Measurements from ENCODE around the gene ANKMY1. TPM values are rescaled to one million over a fixed set of nuclear protein-coding genes. Genes with fewer than 3 reads are reported as not detected.

ANKMY1 gene
- total RNA-seq, 2 donors from 2014 or later: 12.3 to 18.1 TPM

DNA sequence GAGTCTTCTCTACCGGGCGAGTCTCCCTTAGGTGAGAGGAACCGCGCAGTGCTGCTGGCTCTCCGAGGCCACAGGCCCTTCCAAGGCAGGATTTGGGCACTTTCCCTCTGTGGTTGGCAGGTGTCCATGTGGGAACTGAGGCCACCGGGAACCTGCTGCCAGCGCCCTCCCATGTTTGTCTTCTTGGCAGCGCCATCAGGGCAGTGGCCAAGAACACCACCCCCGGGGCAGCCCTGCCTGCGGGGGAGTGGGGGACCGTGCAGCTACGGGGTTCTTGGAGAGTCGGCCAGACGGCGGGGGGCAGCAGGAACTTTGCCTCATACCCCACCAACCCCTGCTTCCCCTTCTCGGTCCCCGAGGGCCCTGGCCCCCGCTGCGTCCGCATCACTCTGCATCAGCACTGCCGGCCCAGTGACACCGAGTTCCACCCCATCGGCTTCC, 38.7 kb upstream of the ANKMY1 start:
- H3K27ac ChIP-seq: no peak overlapping the region

DNA sequence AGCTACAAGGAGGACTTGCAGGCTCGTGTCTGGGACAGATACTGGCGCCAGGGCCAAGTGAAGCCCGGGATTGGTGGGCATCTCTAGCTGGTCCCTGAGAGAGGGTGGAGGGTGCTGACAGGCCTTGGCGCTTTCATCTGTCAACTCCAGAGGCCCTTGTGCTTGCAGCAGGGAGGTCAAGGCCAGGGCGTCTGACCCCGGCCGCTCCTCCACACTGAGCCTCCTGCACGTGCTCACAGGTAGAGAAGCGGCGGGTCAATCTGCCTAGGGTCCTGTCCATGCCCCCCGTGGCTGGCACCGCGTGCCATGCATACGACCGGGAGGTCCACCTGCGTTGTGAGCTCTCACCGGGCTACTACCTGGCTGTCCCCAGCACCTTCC, 38.3 kb upstream of the ANKMY1 start:
- Histone ChIP-seq H3K36me3 (peaks cover 6% of the 10 kb centered on the region), H3K9me3 (no peaks in the 10 kb centered on the region), H3K27ac (no peak overlapping the region), H3K9ac (ENCODE audit: low read depth in 2 of 2, low read length in 2 of 2) (no peak overlapping the region), H3K27me3 (no peaks in the 10 kb centered on the region), H3K4me3 (no peak overlapping the region), H3K4me1 (no peaks in the 10 kb centered on the region)
- intact Hi-C loops (cut with DNase I): no loop called here
- TF ChIP-seq, protein P1, sequence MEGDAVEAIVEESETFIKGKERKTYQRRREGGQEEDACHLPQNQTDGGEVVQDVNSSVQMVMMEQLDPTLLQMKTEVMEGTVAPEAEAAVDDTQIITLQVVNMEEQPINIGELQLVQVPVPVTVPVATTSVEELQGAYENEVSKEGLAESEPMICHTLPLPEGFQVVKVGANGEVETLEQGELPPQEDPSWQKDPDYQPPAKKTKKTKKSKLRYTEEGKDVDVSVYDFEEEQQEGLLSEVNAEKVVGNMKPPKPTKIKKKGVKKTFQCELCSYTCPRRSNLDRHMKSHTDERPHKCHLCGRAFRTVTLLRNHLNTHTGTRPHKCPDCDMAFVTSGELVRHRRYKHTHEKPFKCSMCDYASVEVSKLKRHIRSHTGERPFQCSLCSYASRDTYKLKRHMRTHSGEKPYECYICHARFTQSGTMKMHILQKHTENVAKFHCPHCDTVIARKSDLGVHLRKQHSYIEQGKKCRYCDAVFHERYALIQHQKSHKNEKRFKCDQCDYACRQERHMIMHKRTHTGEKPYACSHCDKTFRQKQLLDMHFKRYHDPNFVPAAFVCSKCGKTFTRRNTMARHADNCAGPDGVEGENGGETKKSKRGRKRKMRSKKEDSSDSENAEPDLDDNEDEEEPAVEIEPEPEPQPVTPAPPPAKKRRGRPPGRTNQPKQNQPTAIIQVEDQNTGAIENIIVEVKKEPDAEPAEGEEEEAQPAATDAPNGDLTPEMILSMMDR (IDR thresholded peaks at IDR 0.05): no peak
- DNase-seq: no peak

More for the DNA sequence above, 38.7 kb upstream of the ANKMY1 start:
- intact Hi-C loops (cut with DNase I): no loop called here
- DNase-seq: no peak
- H3K4me3 ChIP-seq: no peak overlapping the region
- no peaks in the 10 kb centered on the region for H3K9me3 ChIP-seq
- TF ChIP-seq, protein P1 (IDR thresholded peaks at IDR 0.05): no peak
- no peaks in the 10 kb centered on the region for H3K27me3 ChIP-seq
- peaks cover 6% of the 10 kb centered on the region for H3K36me3 ChIP-seq
- H3K9ac ChIP-seq (ENCODE audit: low read depth in 2 of 2, low read length in 2 of 2): no peak overlapping the region
- no peaks in the 10 kb centered on the region for H3K4me1 ChIP-seq

DNA sequence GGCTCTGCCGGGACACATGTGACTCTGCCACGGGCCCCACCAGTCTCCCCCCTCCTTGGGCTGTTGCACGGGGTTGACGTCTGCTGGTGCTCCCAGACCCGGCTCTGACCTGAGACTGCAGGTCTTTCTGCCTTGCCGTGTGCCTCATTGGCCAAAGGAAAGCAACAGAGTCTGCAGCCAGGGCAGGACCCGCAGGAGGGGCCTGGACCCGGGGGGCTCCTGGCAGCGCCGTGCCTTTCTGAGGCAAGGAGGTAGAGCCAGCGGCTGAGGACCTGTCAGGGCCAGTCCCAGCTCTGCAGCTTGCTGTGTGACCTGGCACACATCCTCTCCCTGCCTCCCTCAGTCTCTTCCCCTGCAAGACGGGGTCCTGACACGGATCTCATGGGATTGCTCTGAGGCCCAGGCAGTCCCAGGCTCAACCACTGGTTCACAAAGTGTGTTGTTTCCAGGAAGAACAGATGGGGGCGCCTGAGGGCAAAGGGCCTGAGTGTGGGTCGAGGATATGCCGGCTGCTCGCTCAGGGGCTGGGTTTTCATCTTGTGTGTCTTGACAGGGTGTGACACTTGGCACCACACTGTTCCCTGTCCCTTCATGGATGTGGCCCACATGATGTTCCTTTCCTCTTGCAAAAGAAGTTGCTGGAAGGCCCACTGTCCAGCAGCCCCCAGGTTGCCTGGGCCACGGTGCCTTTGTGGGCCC, 37.7 kb upstream of the ANKMY1 start:
- H3K27ac ChIP-seq: no peak overlapping the region
- no peaks in the 10 kb centered on the region for H3K4me1 ChIP-seq
- TF ChIP-seq, protein P1 (IDR thresholded peaks at IDR 0.05): no peak
- DNase-seq: peak; percentile 55
- H3K36me3 ChIP-seq: peaks cover 6% of the 10 kb centered on the region
- no peak overlapping the region for H3K9ac ChIP-seq (ENCODE audit: low read depth in 2 of 2, low read length in 2 of 2)
- H3K27me3 ChIP-seq: no peaks in the 10 kb centered on the region
- intact Hi-C loops (cut with DNase I): no loop called here
- H3K4me3 ChIP-seq: no peak overlapping the region
- H3K9me3 ChIP-seq: no peaks in the 10 kb centered on the region

DNA sequence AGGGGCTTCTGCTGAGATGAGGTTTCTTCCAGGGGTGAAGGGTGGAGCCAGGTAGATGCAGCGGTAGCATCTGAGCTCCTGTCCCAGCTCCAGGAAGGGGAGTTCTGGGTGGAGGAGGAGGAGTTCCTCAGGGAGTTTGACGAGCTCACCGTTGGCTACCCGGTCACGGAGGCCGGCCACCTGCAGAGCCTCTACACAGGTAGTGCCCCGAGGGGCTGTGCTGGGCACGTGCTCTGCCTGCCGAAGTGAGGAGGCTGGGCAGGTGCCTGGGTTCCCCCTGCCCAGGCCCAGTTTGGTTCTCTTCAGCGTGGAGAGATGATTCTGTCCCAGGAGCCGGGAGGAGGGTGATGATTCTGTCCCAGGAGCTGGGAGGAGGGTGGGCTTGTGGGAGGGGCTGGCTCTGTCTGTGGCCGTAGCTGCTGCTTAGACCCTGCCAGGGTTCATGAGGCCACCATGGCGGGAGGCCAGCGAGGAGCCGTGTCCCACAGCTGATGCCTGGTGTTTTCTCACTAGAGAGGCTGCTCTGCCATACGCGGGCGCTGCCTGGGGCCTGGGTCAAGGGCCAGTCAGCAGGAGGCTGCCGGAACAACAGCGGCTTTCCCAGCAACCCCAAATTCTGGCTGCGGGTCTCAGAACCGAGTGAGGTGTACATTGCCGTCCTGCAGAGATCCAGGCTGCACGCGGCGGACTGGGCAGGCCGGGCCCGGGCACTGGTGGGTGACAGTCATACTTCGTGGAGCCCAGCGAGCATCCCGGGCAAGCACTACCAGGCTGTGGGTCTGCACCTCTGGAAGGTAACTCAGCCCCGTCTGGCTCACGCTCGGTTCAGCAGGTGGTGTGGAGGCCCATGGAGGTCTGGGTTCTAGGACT, 37.0 kb upstream of the ANKMY1 start:
- Histone ChIP-seq H3K27me3 (no peaks in the 10 kb centered on the region), H3K27ac (no peak overlapping the region), H3K36me3 (peaks cover 6% of the 10 kb centered on the region), H3K9me3 (no peaks in the 10 kb centered on the region), H3K4me3 (no peak overlapping the region), H3K9ac (ENCODE audit: low read depth in 2 of 2, low read length in 2 of 2) (no peak overlapping the region), H3K4me1 (no peaks in the 10 kb centered on the region)
- DNase-seq: no peak
- TF ChIP-seq, protein P1 (IDR thresholded peaks at IDR 0.05): no peak
- intact Hi-C loops (cut with DNase I): no loop called here

DNA sequence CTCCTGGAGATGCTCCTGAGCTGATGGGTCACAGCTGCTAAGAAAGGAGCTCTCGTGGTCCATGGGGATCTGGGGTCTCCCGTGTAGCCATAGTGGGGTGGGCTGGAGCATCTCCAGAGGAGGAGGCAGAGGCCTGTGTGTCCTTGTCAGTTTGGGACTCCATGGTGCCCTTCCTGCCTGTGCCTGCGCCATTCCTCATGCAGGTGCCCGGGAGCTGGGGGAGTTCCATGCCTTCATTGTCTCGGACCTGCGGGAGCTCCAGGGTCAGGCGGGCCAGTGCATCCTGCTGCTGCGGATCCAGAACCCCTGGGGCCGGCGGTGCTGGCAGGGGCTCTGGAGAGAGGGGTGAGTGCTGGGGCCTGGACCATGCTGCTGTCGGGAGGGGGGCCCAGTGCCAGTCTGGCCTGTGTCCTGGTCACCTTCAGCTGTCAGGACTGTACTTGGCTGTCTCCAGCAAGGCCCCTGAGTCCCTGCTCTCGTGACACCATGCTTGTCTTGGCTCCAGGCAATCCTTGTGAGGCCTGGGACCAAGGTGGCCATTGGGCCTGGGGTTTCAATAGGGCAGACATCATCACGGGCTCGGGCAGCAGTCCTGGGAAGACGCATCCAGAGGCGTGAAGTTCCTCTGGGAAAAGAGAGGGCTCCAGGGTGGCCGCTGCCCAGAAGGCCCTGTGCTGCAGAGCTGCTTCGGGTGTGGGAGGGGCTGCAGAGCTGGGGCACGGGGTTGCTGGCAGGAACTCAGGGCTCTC, 36.1 kb upstream of the ANKMY1 start:
- H3K36me3 ChIP-seq: peaks cover 6% of the 10 kb centered on the region
- intact Hi-C loops (cut with DNase I): no loop called here
- no peak overlapping the region for H3K9ac ChIP-seq (ENCODE audit: low read depth in 2 of 2, low read length in 2 of 2)
- no peak overlapping the region for H3K27ac ChIP-seq
- DNase-seq: no peak
- H3K4me1 ChIP-seq: no peaks in the 10 kb centered on the region
- H3K27me3 ChIP-seq: no peaks in the 10 kb centered on the region
- TF ChIP-seq, protein P1 (IDR thresholded peaks at IDR 0.05): no peak
- H3K9me3 ChIP-seq: no peaks in the 10 kb centered on the region
- no peak overlapping the region for H3K4me3 ChIP-seq

Measured in colonic mucosa (tissue), 4 donors.